Stromal cell of bone marrow (primary cell): ENCODE measurements around the gene IAPP.
"Not testable (repeated sequence)": the region's sequence is repeated elsewhere in the genome, so short reads cannot be mapped to it uniquely, and the experiment has no call there.

Source experiments
- DNase-seq: peaks from one replicate; pipeline ENCODE4 v3.0.0-alpha.2; 2012; ENCODE audit warnings: low read depth

The IAPP gene

GRCh38 chr12:21372602-21373001, at the start of gene IAPP:
IAPP (plus strand) TSS chr12:21372902; CDS start chr12:21373352, 450 bp downstream.
- no peak for DNase-seq

- DNase-seq: no peak
These were observed 49.0 kb upstream of the IAPP start for GRCh38 chr12:21323736-21324135.

- DNase-seq: no peak
These were observed 48.2 kb upstream of the IAPP start for GRCh38 chr12:21324551-21324950.

- no peak for DNase-seq
These were observed 44.1 kb upstream of the IAPP start for GRCh38 chr12:21328578-21328977.

- no peak for DNase-seq
These were observed 41.9 kb upstream of the IAPP start for GRCh38 chr12:21330682-21331253.

GRCh38 chr12:21334771-21335325, 37.9 kb upstream of the IAPP start, which contains the start of gene SLCO1A2:
SLCO1A2 (minus strand) TSS chr12:21334917; CDS start chr12:21334647, 270 bp downstream.
- DNase-seq: no peak

- DNase-seq: no peak
These were observed 36.0 kb upstream of the IAPP start for GRCh38 chr12:21336656-21337055.

GRCh38 chr12:21337453-21337852, 35.2 kb upstream of the IAPP start:
- no peak for DNase-seq

- DNase-seq: no peak
These were observed 34.5 kb upstream of the IAPP start for GRCh38 chr12:21337959-21338744.

GRCh38 chr12:21339921-21340320, 32.8 kb upstream of the IAPP start:
- no peak for DNase-seq

- DNase-seq: no peak
These were observed 32.3 kb upstream of the IAPP start for GRCh38 chr12:21340403-21340802.

- no peak for DNase-seq
These were observed 30.9 kb upstream of the IAPP start for GRCh38 chr12:21341769-21342168.

GRCh38 chr12:21343636-21344035, 29.1 kb upstream of the IAPP start:
- DNase-seq: no peak

GRCh38 chr12:21346542-21347205, 26.0 kb upstream of the IAPP start:
- DNase-seq: no peak

- DNase-seq: no peak
These were observed 21.7 kb upstream of the IAPP start for GRCh38 chr12:21350975-21351374.

- DNase-seq: no peak
These were observed 19.2 kb upstream of the IAPP start for GRCh38 chr12:21353487-21353886.

- no peak for DNase-seq
These were observed 18.8 kb upstream of the IAPP start for GRCh38 chr12:21353948-21354347.

- peak; percentile 6 for DNase-seq
These were observed 18.1 kb upstream of the IAPP start for GRCh38 chr12:21354641-21355040.

GRCh38 chr12:21360632-21361031, 12.1 kb upstream of the IAPP start:
- not testable (repeated sequence) for DNase-seq

- DNase-seq: no peak
These were observed 3.3 kb upstream of the IAPP start for GRCh38 chr12:21369141-21369980.

GRCh38 chr12:21370845-21371449, 1.8 kb upstream of the IAPP start:
- DNase-seq: no peak
